IMR-90 (cell line): Measurements from ENCODE around the gene LDHB. TPM values are rescaled to one million over a fixed set of nuclear protein-coding genes. Genes with fewer than 3 reads are reported as not detected.
A peak's percentile ranks its signal among the peaks of the same experiment; 100 is the strongest.

ENCODE experiments used
- ATAC-seq: fragments of 200-7000 bp; cut with Tn5 transposase; 2 replicates; pipeline ENCODE4 v1.9.1; 2020; ENCODE audit warnings: low read depth, mild to moderate bottlenecking, moderate library complexity
- BruUV-seq: library from RNA; stranded (reverse); fragments of 400-500 nt; replicated peaks from 2 replicates; lab custom pipeline; 2021; lab: Mats Ljungman, UMichigan
- CTCF ChIA-PET: fragments of 300-600 bp; formaldehyde crosslinking; extraction: SDS; loops from one replicate; lab custom pipeline; 2021; ENCODE audit warnings: antibody characterized with exemption; lab: Yijun Ruan, JAX
- POLR2A ChIA-PET: fragments of 300-600 bp; sonication (Branson Sonifier 250); formaldehyde crosslinking; loops from one replicate; lab custom pipeline; 2022; ENCODE audit warnings: antibody characterized with exemption; ENCODE audit not compliant: unreplicated experiment; lab: Charles Lee
- DNase-seq: peaks from one replicate; pipeline ENCODE4 v3.0.0; 2013
- H2AFZ ChIP-seq: replicated peaks from 2 replicates; pipeline ENCODE3; 2013; ENCODE audit warnings: low read length, mild to moderate bottlenecking; ENCODE audit not compliant: poor library complexity
- H2AK5ac ChIP-seq: 2 replicates; pipeline ENCODE4 v1.6.1; 2013; ENCODE audit warnings: low read depth, low read length, inconsistent platforms
- H2AK9ac ChIP-seq: replicated peaks from 2 replicates; pipeline ENCODE3; 2013; ENCODE audit warnings: mild to moderate bottlenecking, low read depth, low read length, moderate library complexity; ENCODE audit not compliant: poor library complexity
- H2BK120ac ChIP-seq: 2 replicates; pipeline ENCODE4 v1.6.1; 2013; ENCODE audit warnings: low read depth, low read length, inconsistent platforms
- H2BK15ac ChIP-seq: 3 replicates; pipeline ENCODE4 v1.6.1; 2013; ENCODE audit warnings: low read depth, low read length, inconsistent platforms
- H2BK20ac ChIP-seq: 2 replicates; pipeline ENCODE4 v1.6.1; 2013; ENCODE audit warnings: low read depth, mild to moderate bottlenecking, inconsistent platforms, low read length, moderate library complexity
- H2BK5ac ChIP-seq: 2 replicates; pipeline ENCODE4 v1.6.1; 2013; ENCODE audit warnings: mild to moderate bottlenecking, low read depth, low read length, inconsistent platforms; ENCODE audit not compliant: poor library complexity, severe bottlenecking
- H3K14ac ChIP-seq: replicated peaks from 2 replicates; pipeline ENCODE4 v1.6.1; 2013; ENCODE audit warnings: low read depth, low read length, inconsistent platforms
- H3K18ac ChIP-seq: 2 replicates; pipeline ENCODE4 v1.6.1; 2013; ENCODE audit warnings: low read depth, low read length, control low read depth
- H3K23ac ChIP-seq: 2 replicates; pipeline ENCODE4 v1.6.1; 2013; ENCODE audit warnings: low read depth, low read length, inconsistent platforms
- H3K27ac ChIP-seq: 2 replicates; pipeline ENCODE4 v1.5.1; 2013; ENCODE audit warnings: mild to moderate bottlenecking, control low read depth, low read length; ENCODE audit not compliant: insufficient read depth
- H3K27me3 ChIP-seq: 2 replicates; pipeline ENCODE4 v1.6.1; 2013; ENCODE audit warnings: low read length; ENCODE audit not compliant: control insufficient read depth, insufficient read depth
- H3K36me3 ChIP-seq: 2 replicates; pipeline ENCODE4 v1.6.1; 2013; ENCODE audit warnings: low read length, mixed read lengths; ENCODE audit not compliant: control insufficient read depth, insufficient read depth
- H3K4ac ChIP-seq: 2 replicates; pipeline ENCODE4 v1.6.1; 2013; ENCODE audit warnings: low read depth, low read length, inconsistent platforms
- H3K4me1 ChIP-seq: 2 replicates; pipeline ENCODE4 v1.6.1; 2013; ENCODE audit warnings: low read length, mixed read lengths; ENCODE audit not compliant: control insufficient read depth, insufficient read depth
- H3K4me2 ChIP-seq: 2 replicates; pipeline ENCODE4 v1.6.1; 2013; ENCODE audit warnings: low read depth, mild to moderate bottlenecking, control low read depth, low read length, moderate library complexity
- H3K4me3 ChIP-seq: 2 replicates; pipeline ENCODE4 v1.5.1; 2013; ENCODE audit warnings: low read depth, mild to moderate bottlenecking, control low read depth, low read length, moderate library complexity; ENCODE audit not compliant: insufficient read depth
- H3K56ac ChIP-seq: 2 replicates; pipeline ENCODE4 v1.6.1; 2013; ENCODE audit warnings: low read length, inconsistent platforms; ENCODE audit not compliant: insufficient read depth; ENCODE audit errors: extremely low read depth
- H3K79me1 ChIP-seq, 2 experiments: 2 replicates each; pipeline ENCODE4 v1.6.1; 2013; ENCODE audit warnings: low read length in 2 of 2, inconsistent platforms in 1 of 2, low read depth in 1 of 2
- H3K9ac ChIP-seq: 2 replicates; pipeline ENCODE4 v1.6.1; 2013; ENCODE audit warnings: low read depth, low read length, control low read depth
- H3K9me1 ChIP-seq: 2 replicates; pipeline ENCODE4 v1.6.1; 2013; ENCODE audit warnings: low read length, inconsistent platforms; ENCODE audit not compliant: insufficient read depth
- H3K9me3 ChIP-seq: 2 replicates; pipeline ENCODE4 v1.6.1; 2013; ENCODE audit warnings: low read length; ENCODE audit not compliant: control insufficient read depth, insufficient read depth
- H4K20me1 ChIP-seq: 2 replicates; pipeline ENCODE4 v1.6.1; 2013; ENCODE audit warnings: low read length, inconsistent platforms; ENCODE audit not compliant: insufficient read depth
- H4K5ac ChIP-seq: 2 replicates; pipeline ENCODE4 v1.6.1; 2013; ENCODE audit warnings: mild to moderate bottlenecking, low read depth, low read length, control low read depth
- H4K8ac ChIP-seq, 2 experiments: 2 replicates each; pipeline ENCODE4 v1.6.1; 2013; ENCODE audit warnings: low read depth in 2 of 2, low read length in 2 of 2, control low read depth in 1 of 2, inconsistent platforms in 1 of 2
- H4K91ac ChIP-seq: 2 replicates; pipeline ENCODE4 v1.6.1; 2013; ENCODE audit warnings: low read depth, low read length, inconsistent platforms; ENCODE audit not compliant: insufficient read depth
- BHLHE40 ChIP-seq: fragments of 150-350 bp; IDR thresholded peaks from 2 replicates; pipeline ENCODE4 v1.6.1; 2016; ENCODE audit warnings: mild to moderate bottlenecking, low read depth, low read length
- CEBPB ChIP-seq: IDR thresholded peaks from 2 replicates; pipeline ENCODE4 v1.6.1; 2012; ENCODE audit warnings: low read depth, low read length, improper control_type of control experiment
- CHD1 ChIP-seq: IDR thresholded peaks from 2 replicates; pipeline ENCODE4 v1.6.1; 2012; ENCODE audit warnings: low read depth, low read length, improper control_type of control experiment
- MAFK ChIP-seq: IDR thresholded peaks from 2 replicates; pipeline ENCODE4 v1.6.1; 2012; ENCODE audit warnings: low read depth, low read length, improper control_type of control experiment
- MAZ ChIP-seq: IDR thresholded peaks from 2 replicates; pipeline ENCODE4 v1.6.1; 2012; ENCODE audit warnings: low read depth, mild to moderate bottlenecking, low read length, improper control_type of control experiment, moderate library complexity, borderline replicate concordance
- NFE2L2 ChIP-seq: fragments of 150-350 bp; IDR thresholded peaks from 2 replicates; pipeline ENCODE4 v1.6.1; 2016; ENCODE audit warnings: low read depth, mild to moderate bottlenecking, low read length
- POLR2A ChIP-seq: IDR thresholded peaks from 2 replicates; pipeline ENCODE4 v1.6.1; 2012; ENCODE audit warnings: mild to moderate bottlenecking, low read depth, low read length
- RCOR1 ChIP-seq: IDR thresholded peaks from 2 replicates; pipeline ENCODE4 v1.6.1; 2012; ENCODE audit warnings: mild to moderate bottlenecking, low read length, improper control_type of control experiment; ENCODE audit not compliant: insufficient replicate concordance
- RFX5 ChIP-seq: IDR thresholded peaks from 2 replicates; pipeline ENCODE4 v1.8.0; 2012; ENCODE audit warnings: low read depth, mild to moderate bottlenecking, low read length, moderate library complexity
- SMC3 ChIP-seq: fragments of 150-350 bp; IDR thresholded peaks from 2 replicates; pipeline ENCODE4 v1.6.1; 2016; ENCODE audit warnings: low read depth, mild to moderate bottlenecking, antibody characterized with exemption, low read length, moderate library complexity
- WGBS, 2 experiments: methylation state at CpG; one replicate each; pipeline versions ENCODE4 v1.1.5 to v1.1.7; 2013; ENCODE audit warnings: missing lambda C conversion rate in 2 of 2; ENCODE audit not compliant: insufficient read length in 1 of 2; ENCODE audit errors: extremely low coverage in 2 of 2; 5-methylcytosine and 5-hydroxymethylcytosine counted together
- dilution Hi-C: fragments of 300-500 bp; cut with HindIII; formaldehyde crosslinking; loops from one replicate; pipeline ENCODE4 v1.14.3; 2018; ENCODE audit warnings: low sequenced_read_pairs; ENCODE audit not compliant: unreplicated experiment
- in situ Hi-C: fragments of 300-500 bp; cut with MboI; formaldehyde crosslinking; loops from 3 replicates; pipeline ENCODE4 v1.14.3; 2019; ENCODE audit warnings: low sequenced_read_pairs, inconsistent platforms, mixed read lengths
- intact Hi-C: fragments of 100-400 bp; cut with micrococcal nuclease; formaldehyde crosslinking; loops from 2 replicates; pipeline ENCODE4 v1.10.0; 2022
- polyA plus RNA-seq, 3 experiments: library from polyadenylated mRNA; depleted of rRNA; stranded (reverse); fragments of >200 nt; gene quantifications; 2 replicates each; pipeline ENCODE4 v1.2.3, GENCODE V29; 2012; ENCODE audit warnings: low replicate concordance in 1 of 3
- total RNA-seq: library from RNA; depleted of rRNA; stranded (reverse); fragments of >200 nt; gene quantifications from 2 replicates; pipeline ENCODE4 v1.2.3, GENCODE V29; 2012
- TF ChIP-seq, protein P1 (sequence below): fragments of 150-350 bp; IDR thresholded peaks from 2 replicates; pipeline ENCODE4 v1.6.1; 2016; ENCODE audit warnings: low read depth, mild to moderate bottlenecking, low read length, moderate library complexity, borderline replicate concordance
- TF ChIP-seq, protein P2 (sequence below): conservative IDR thresholded peaks from 2 replicates; pipeline ENCODE4 v1.5.1; 2012; ENCODE audit warnings: mild to moderate bottlenecking, low read depth, low read length, improper control_type of control experiment
- TF ChIP-seq, protein P3 (sequence below): fragments of 150-350 bp; IDR thresholded peaks from 2 replicates; pipeline ENCODE4 v1.6.1; 2017; ENCODE audit warnings: mild to moderate bottlenecking, antibody characterized with exemption, low read length, low read depth

The LDHB gene
- total and polyA plus RNA-seq, 2 of the 4 experiments (the other 2 are of a cell fraction): 623 to 630 TPM

DNA sequence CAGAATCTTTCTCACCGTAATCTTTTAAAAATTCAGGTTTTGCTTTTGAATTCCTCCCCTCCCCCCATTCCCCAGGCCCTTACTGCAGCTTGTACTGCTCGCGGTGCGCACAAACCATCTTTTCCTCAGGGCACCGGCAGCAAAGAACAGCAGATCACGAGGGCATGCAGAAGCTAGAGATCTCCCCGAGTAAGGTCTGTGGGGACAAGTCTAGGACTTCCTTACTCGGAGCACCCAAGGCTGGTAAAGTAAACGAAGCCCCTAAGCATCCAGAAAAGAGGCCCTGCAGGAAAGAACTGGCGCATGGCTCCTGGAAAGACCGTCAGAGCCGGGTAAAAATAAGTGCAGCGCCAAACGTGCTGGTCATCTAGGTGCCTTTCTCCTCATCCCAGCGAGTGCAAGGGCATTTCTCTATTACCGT, 727 bp downstream of the LDHB start:
- CTCF ChIA-PET: interaction anchor here (1.5 kb wide), 1 partner anchor 24 kb away, joined by 6 read pairs; no protein-coding TSS in a partner anchor
- H2AFZ ChIP-seq: peak overlapping the region; percentile 99
- POLR2A ChIA-PET: no interaction called here
- peak overlapping the region; percentile 96 for H3K4ac ChIP-seq
- peaks cover 2% of the 10 kb centered on the region; the same call in 1 of the 2 replicates for H3K4me1 ChIP-seq
- no peak overlapping the region for H2BK20ac ChIP-seq
- in situ Hi-C loops (no loop called here), intact Hi-C loops (loop anchor here (5.0 to 10.0 kb wide), 2 partner anchors 155 to 868 kb away; partner anchors contain the start of genes GOLT1B and RECQL), dilution Hi-C loops (no loop called here)
- TF ChIP-seq CEBPB (no peak), RFX5 (no peak), NFE2L2 (no peak), MAFK (no peak), MAZ (no peak), RCOR1 (no peak), CHD1 (no peak), POLR2A (no peak), BHLHE40 (no peak), SMC3 (no peak)
- TF ChIP-seq, protein P1, sequence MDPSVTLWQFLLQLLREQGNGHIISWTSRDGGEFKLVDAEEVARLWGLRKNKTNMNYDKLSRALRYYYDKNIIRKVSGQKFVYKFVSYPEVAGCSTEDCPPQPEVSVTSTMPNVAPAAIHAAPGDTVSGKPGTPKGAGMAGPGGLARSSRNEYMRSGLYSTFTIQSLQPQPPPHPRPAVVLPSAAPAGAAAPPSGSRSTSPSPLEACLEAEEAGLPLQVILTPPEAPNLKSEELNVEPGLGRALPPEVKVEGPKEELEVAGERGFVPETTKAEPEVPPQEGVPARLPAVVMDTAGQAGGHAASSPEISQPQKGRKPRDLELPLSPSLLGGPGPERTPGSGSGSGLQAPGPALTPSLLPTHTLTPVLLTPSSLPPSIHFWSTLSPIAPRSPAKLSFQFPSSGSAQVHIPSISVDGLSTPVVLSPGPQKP: no peak
- TF ChIP-seq, protein P2, sequence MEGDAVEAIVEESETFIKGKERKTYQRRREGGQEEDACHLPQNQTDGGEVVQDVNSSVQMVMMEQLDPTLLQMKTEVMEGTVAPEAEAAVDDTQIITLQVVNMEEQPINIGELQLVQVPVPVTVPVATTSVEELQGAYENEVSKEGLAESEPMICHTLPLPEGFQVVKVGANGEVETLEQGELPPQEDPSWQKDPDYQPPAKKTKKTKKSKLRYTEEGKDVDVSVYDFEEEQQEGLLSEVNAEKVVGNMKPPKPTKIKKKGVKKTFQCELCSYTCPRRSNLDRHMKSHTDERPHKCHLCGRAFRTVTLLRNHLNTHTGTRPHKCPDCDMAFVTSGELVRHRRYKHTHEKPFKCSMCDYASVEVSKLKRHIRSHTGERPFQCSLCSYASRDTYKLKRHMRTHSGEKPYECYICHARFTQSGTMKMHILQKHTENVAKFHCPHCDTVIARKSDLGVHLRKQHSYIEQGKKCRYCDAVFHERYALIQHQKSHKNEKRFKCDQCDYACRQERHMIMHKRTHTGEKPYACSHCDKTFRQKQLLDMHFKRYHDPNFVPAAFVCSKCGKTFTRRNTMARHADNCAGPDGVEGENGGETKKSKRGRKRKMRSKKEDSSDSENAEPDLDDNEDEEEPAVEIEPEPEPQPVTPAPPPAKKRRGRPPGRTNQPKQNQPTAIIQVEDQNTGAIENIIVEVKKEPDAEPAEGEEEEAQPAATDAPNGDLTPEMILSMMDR: no peak
- TF ChIP-seq, protein P3, sequence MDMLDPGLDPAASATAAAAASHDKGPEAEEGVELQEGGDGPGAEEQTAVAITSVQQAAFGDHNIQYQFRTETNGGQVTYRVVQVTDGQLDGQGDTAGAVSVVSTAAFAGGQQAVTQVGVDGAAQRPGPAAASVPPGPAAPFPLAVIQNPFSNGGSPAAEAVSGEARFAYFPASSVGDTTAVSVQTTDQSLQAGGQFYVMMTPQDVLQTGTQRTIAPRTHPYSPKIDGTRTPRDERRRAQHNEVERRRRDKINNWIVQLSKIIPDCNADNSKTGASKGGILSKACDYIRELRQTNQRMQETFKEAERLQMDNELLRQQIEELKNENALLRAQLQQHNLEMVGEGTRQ: no peak
- peak overlapping the region; percentile 89 for H3K27ac ChIP-seq
- H3K4me2 ChIP-seq: peak overlapping the region; percentile 86
- H3K27me3 ChIP-seq: no peaks in the 10 kb centered on the region
- H3K9me3 ChIP-seq: no peaks in the 10 kb centered on the region
- no TSS peak for BruUV-seq
- H2BK15ac ChIP-seq: no peak overlapping the region
- peak overlapping the region; percentile 93 for H3K56ac ChIP-seq
- H2BK5ac ChIP-seq: peak overlapping the region; percentile 79
- H3K14ac ChIP-seq: peak overlapping the region; percentile 94
- peak overlapping the region; percentile 15 to 55; a peak in 2 of 4 replicates for H4K8ac ChIP-seq
- ATAC-seq (peak; percentile 42), DNase-seq (peak; percentile 50)
- 0% methylated on average over 6 of the region's 16 CpGs; no CpG with 5 or more reads in 1 of the 2 experiments for WGBS, 2 experiments
- peak overlapping the region; percentile 89 for H2AK5ac ChIP-seq
- peak overlapping the region; percentile 89 for H3K9ac ChIP-seq
- peaks cover 18 to 28% of the 10 kb centered on the region in 2 experiments for H3K79me1 ChIP-seq
- H4K20me1 ChIP-seq: peaks cover 9% of the 10 kb centered on the region
- H3K9me1 ChIP-seq: no peaks in the 10 kb centered on the region
- H2BK120ac ChIP-seq: peak overlapping the region; percentile 20; the same call in 1 of the 2 replicates
- peak overlapping the region; percentile 11; the same call in 1 of the 2 replicates for H4K5ac ChIP-seq
- H3K4me3 ChIP-seq: peak overlapping the region; percentile 81
- peak overlapping the region; percentile 43; the same call in 1 of the 2 replicates for H4K91ac ChIP-seq
- peak overlapping the region; percentile 95 for H3K23ac ChIP-seq
- peak overlapping the region; percentile 97 for H2AK9ac ChIP-seq
- H3K36me3 ChIP-seq: peaks cover 8% of the 10 kb centered on the region
- peak overlapping the region; percentile 17; the same call in 1 of the 2 replicates for H3K18ac ChIP-seq
